GM19452 (cell line): Measurements from ENCODE around the gene PRUNE2.
"Not testable (repeated sequence)": the region's sequence is repeated elsewhere in the genome, so short reads cannot be mapped to it uniquely, and the experiment has no call there.

ENCODE experiments used
- ATAC-seq: cut with Tn5 transposase; IDR thresholded peaks from one replicate; pipeline ENCODE4 v1.9.1; 2021; ENCODE audit not compliant: unreplicated experiment

Gene PRUNE2

GRCh38 chr9:76800901-76801300 lies 105.0 kb downstream of the PRUNE2 start:
- no peak for ATAC-seq

GRCh38 chr9:76799473-76799872 lies 106.4 kb downstream of the PRUNE2 start:
- ATAC-seq: no peak

DNA sequence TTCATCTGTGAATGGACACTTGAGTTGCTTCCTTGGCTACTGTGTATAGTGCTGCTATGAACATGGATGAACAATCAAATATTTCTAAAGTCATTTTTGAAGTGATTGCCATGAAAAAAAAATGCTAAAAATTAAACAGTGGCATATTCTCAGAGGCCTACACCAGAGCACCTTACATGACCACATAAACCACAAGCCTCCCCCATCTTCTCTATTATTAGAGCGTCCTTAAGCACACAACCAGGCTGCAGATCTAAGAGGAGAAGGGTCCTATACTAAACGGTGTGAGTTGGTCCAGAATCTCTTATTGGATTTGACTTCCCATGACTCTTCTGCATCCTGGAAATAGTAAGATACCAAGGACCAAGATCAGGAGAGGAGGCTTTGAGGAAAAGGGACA lies 107.4 kb downstream of the PRUNE2 start:
- ATAC-seq: no peak

DNA sequence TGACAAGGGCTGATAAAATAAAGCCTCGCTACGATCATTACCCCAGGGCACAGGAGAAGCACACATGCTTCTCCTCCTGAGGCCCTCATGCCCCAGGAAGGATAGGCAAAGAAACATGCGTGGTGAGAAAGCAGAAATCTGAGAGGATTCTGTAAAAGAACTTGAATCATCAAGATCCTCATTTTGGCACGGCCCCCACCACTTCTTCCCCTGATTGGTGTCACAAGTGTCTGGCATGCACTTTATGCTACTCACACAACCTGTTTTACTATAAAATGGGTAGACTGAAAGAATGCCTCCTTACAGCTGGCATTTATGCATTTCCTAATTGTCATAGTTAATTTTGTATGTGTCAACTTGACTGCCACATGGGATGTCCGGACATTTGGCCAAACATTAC lies 109.6 kb downstream of the PRUNE2 start:
- no peak for ATAC-seq

GRCh38 chr9:76793784-76794431 lies 112.0 kb downstream of the PRUNE2 start:
- no peak for ATAC-seq

- ATAC-seq: no peak
These were observed 116.1 kb downstream of the PRUNE2 start for GRCh38 chr9:76789840-76790239.

DNA sequence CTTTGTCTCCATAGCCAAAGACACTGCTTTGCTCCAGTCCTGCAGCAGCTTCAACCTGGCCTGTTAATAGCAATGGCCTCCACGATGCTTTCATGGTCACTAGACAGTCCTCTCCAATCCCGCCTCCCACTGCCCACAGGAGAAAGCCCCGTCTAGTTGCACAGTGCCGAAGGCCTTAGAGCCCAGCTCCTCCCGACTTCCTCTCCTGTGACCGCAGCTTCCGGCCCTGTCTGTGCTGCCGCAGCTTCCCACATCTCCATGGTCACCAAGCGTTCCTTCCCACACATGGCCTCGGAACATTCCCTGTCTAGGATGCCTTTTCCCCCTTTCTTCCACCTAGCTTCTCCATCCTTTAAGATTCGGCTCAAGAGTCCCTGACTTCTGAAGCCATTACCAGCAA lies 118.2 kb downstream of the PRUNE2 start:
- no peak for ATAC-seq

GRCh38 chr9:76785501-76785900 lies 120.4 kb downstream of the PRUNE2 start:
- ATAC-seq: no peak

DNA sequence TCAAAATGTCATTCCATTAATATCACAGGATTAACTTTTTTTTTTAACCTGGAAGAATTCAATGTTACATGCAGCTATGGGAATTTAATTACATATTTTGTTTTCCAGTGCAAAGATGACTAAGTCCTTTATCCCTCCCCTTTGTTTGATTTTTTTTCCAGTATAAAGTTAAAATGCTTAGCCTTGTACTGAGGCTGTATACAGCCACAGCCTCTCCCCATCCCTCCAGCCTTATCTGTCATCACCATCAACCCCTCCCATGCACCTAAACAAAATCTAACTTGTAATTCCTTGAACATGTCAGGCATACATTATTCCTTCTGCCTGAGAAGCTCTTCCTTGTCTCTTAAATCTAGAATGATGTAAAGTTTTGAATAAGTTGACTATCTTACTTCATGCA lies 121.0 kb downstream of the PRUNE2 start:
- no peak for ATAC-seq

GRCh38 chr9:76772686-76773445 lies 133.0 kb downstream of the PRUNE2 start:
- ATAC-seq: no peak

GRCh38 chr9:76766126-76766525 lies 139.8 kb downstream of the PRUNE2 start:
- no peak for ATAC-seq

GRCh38 chr9:76764138-76764537 lies 141.8 kb downstream of the PRUNE2 start, which contains the start of gene PCA3:
Gene PCA3 (plus strand): TSS chr9:76764438.
- ATAC-seq: no peak

DNA sequence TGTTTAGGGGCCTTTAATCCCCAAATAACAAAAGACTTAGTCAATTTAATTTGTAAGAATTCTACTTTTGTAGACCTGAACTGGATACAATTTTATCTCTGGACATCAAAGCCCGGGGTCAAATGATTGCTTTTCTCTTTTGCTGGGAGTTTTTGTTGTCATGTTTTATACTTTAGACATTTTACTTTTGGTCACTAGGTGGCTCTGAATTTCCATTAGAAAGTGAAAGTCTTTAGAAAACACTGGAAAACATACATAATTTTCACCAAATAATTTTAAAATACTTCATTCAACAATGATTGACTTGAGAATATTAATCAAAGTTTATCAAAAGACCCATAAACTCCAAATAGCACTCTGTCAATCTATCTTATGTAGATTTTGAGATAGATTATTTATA lies 144.5 kb downstream of the PRUNE2 start:
- no peak for ATAC-seq

DNA sequence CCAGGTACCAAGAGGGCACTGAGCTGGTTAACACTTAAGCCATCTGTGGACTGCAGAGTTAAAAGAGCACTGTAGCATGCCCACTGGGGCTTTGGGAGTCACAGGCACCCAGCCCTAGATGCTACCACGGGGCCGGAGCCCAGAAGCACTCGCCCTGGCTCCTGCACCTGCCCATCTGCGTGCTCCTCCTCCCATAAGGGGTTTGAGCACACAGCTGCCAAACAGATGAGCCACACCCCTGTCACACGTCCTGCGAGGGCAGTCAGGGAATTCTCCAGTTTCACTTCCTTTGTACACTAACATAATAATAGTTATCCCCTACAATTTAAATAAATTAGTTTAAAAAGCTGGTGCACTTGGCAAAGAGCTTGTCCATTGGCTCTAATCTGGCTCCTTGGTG lies 146.2 kb downstream of the PRUNE2 start:
- ATAC-seq: no peak

DNA sequence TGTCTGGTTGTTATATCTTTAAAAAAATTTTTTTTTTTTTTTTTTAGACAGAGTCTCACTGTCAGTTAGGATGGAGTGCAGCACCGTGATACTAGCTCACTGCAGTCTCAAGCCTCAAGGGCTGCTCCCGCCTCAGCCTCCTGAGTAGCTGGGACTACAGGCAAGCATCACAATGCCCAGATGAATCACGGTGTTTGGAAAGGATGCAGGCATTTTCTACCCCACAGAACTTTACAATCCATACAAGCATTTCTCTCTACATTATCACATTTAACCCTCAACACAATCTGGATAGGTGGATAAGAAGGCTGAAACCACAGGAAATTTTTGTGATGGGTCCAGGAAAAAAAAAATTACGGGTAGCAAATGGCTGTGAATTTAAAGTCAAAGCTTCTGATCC lies 147.4 kb downstream of the PRUNE2 start:
- ATAC-seq: no peak

DNA sequence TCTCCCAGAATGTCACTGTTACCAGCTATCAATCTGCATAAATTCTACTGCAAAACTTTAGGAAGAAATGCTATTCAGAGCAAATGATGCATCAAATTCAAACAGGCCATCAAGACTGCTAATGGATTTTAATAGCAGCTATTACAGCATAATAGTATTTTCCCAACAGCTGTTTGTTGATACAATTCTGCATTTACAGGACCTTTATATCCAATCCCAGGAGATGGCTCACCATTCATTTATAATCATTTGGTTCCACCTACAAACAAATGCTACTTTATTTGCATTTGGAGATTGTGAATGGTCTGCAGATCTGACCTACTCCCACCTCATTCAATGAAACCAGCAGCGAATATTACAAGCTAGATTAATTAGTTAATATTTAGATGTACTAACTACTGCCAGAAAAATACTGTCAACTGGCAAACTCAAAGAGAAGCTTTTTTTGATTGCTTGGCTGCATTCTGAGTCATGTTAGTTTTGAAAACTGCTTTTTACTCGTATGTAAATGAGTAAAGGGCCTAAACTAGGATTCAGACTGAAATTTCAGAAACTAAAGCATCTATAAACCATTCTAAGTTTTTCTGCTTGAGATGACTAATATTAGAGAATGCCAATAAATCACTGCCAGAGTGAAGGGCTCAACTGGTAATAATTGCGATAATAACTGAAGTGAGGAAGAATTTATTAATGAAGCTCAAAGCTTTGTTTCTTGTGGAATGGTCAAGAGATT lies 148.8 kb downstream of the PRUNE2 start:
- no peak for ATAC-seq

GRCh38 chr9:76756268-76756640 lies 149.7 kb downstream of the PRUNE2 start:
- ATAC-seq: peak; percentile 30

GRCh38 chr9:76751001-76751400 lies 154.9 kb downstream of the PRUNE2 start:
- no peak for ATAC-seq

- ATAC-seq: no peak
These were observed 161.6 kb downstream of the PRUNE2 start for GRCh38 chr9:76744336-76744735.

- no peak for ATAC-seq
These were observed 162.0 kb downstream of the PRUNE2 start for GRCh38 chr9:76743931-76744330.

DNA sequence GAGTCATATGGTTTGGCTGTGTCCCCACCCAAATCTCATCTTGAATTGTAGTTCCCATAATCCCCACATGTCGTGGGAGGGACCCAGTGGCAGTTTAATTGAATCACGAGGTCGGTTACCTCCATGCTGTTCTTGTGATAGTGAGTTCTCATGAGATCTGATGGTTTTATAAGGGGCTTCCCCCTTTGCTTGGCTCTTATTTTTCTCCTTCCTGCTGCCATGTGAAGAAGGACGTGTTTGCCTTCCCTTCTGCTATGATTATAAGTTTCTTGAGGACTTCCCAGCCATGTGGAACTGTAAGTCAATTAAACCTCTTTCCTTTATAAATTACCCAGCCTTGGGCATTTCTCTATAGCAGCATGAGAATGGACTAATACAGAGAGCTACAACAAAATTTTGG lies 163.0 kb downstream of the PRUNE2 start:
- not testable (repeated sequence) for ATAC-seq

GRCh38 chr9:76741524-76741923 lies 164.4 kb downstream of the PRUNE2 start:
- ATAC-seq: no peak
